Measurements from ENCODE around the gene C1S.

Gene C1S

GRCh38 chr12:7059780-7060179 lies 738 bp upstream of the C1S start:
- no peak for TF ChIP-seq CTCF (IDR thresholded peaks at IDR 0.05)
- no peak overlapping the region for H3K4me3 ChIP-seq
- peak overlapping the region; percentile 83 to 91 for H3K27ac ChIP-seq
- peak; percentile 62 for DNase-seq (ENCODE audit: low spot score)

DNA sequence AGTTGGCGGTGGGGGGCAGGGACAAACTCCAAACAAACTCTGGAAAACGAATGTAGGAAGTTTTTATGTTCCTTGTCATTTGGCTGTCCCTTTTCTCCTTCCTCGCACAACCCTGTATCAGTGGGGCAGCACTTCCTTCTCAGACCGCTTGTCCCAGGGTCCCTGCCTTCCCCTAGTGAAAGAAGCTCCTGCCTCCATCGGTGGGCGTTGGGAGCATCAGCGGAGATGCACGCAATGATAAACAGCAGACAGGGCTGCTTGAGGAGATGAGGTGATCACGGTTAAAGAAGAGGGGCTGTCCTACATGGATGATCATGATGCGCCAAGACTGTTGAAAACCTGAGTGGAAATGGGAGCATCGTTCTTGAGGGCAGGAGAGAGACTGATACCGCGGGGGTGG lies 620 bp downstream of the C1S start:
- Histone ChIP-seq H3K27ac (peak overlapping the region; percentile 83 to 91), H3K4me3 (peak overlapping the region; percentile 70)
- no peak for TF ChIP-seq CTCF (IDR thresholded peaks at IDR 0.05)
- peak; percentile 69 for DNase-seq (ENCODE audit: low spot score)

- TF ChIP-seq CTCF (IDR thresholded peaks at IDR 0.05): no peak
- Histone ChIP-seq H3K27ac (peak overlapping the region; percentile 83 to 91), H3K4me3 (peak overlapping the region; percentile 70)
- DNase-seq (ENCODE audit: low spot score): peak; percentile 67
Observed at GRCh38 chr12:7061596-7061995, 1.1 kb downstream of the C1S start.

DNA sequence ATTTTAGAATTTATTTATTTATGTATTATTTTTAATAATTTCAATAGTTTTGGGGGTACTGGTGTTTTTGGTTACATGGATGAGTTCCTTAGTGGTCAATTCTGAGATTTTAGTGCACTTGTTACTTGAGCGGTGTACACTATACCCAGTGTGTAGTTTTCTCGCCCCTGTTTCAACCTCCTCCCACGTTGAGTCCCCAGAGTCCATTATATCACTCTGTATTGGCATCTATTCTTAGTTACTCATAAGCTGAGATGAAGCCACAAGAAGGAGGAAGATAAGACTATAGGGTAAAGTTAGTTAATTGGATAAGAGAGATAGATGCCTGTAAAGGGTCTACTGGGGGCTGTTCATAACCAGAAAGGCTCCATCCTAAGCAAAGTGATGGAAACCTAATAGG lies 4.0 kb downstream of the C1S start:
- TF ChIP-seq CTCF (IDR thresholded peaks at IDR 0.05): no peak
- H3K27ac ChIP-seq: peak overlapping the region in 1 of 2 donors; percentile 24
- no peak for DNase-seq (ENCODE audit: low spot score)
- no peak overlapping the region for H3K4me3 ChIP-seq

DNA sequence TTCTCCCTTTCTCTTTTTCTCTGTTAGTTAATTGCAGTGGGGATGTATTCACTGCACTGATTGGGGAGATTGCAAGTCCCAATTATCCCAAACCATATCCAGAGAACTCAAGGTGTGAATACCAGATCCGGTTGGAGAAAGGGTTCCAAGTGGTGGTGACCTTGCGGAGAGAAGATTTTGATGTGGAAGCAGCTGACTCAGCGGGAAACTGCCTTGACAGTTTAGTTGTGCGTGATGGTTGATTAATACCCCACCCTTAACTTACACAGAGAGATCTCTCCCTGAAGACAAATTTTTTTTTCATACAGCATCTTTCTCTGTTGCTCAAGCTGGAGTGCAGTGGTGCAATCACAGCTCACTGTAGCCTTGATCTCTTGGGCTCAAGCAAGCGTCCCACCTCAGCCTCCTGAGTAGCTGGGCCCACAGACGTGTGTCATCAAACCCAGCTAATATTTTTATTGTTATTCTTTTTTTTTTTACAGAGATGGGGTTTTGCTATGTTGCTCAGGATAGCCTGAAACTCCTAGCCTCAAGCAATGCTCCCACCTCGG lies 4.6 kb downstream of the C1S start:
- Histone ChIP-seq H3K4me3 (no peak overlapping the region), H3K27ac (peak overlapping the region in 1 of 2 donors; percentile 24)
- no peak for TF ChIP-seq CTCF (IDR thresholded peaks at IDR 0.05)
- DNase-seq (ENCODE audit: low spot score): peak; percentile 36

DNA sequence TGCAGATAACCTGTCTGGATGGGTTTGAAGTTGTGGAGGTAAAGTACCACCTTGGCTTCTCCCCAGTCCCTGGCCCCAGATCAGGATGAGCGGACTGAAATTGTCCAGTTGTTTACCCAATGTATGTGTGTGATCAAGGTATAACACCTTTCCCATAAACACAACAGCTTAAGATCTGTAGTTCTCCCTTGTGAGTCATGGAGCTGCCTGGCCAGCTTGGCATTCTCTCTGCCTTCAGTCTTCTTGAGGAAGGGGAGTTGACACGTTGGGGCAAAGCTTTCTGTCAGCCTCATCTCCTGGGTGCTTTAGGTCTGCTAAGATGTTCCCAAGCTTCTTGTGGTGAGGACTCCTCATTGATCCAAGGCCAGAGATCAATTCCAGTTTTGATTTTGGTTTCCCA lies 6.1 kb downstream of the C1S start:
- Histone ChIP-seq H3K27ac (no peak overlapping the region), H3K4me3 (no peak overlapping the region)
- TF ChIP-seq CTCF (IDR thresholded peaks at IDR 0.05): no peak
- no peak for DNase-seq (ENCODE audit: low spot score)

- DNase-seq (ENCODE audit: low spot score): peak; percentile 55
- H3K27ac ChIP-seq: peak overlapping the region in 1 of 2 donors; percentile 47
- no peak for TF ChIP-seq CTCF (IDR thresholded peaks at IDR 0.05)
- H3K4me3 ChIP-seq: no peak overlapping the region
Observed at GRCh38 chr12:7067096-7067495, 6.6 kb downstream of the C1S start.
